Activated T-cell treated with anti-CD3 and anti-CD28 coated beads, Interleukin-2, amount 50 U/mL, for 1 hour (primary cell): ENCODE measurements around the gene ACAP3.

Source experiments
- DNase-seq: peaks from one replicate; pipeline ENCODE4 v3.0.0-alpha.2; 2020

ACAP3 gene

GRCh38 chr1:1242461-1243265 is 65.1 kb downstream of the ACAP3 start:
- DNase-seq = no peak
